Activated CD8-positive, alpha-beta memory T cell treated with anti-CD3 and anti-CD28 coated beads for 48 hours (primary cell): ENCODE measurements around the gene CALB2.

Experiments
- DNase-seq, 3 experiments: peaks; one replicate each; pipeline ENCODE4 v3.0.0-alpha.2; 2020; ENCODE audit warnings: low read depth in 2 of 3, low spot score in 2 of 3

CALB2 gene

GRCh38 chr16:71387045-71387871 is 28.7 kb downstream of the CALB2 start:
- no peak for DNase-seq

- DNase-seq, result no peak
Measured at GRCh38 chr16:71389330-71389729, 30.8 kb downstream of the CALB2 start.

- DNase-seq, result no peak
Measured at GRCh38 chr16:71396594-71396993, 38.1 kb downstream of the CALB2 start.

- no peak for DNase-seq
Measured at GRCh38 chr16:71399801-71400563, 41.5 kb downstream of the CALB2 start.

GRCh38 chr16:71402007-71402406 is 43.5 kb downstream of the CALB2 start:
- no peak for DNase-seq

- DNase-seq, result no peak
Measured at GRCh38 chr16:71402674-71403073, 44.2 kb downstream of the CALB2 start.

GRCh38 chr16:71404364-71404763 is 45.8 kb downstream of the CALB2 start:
- no peak for DNase-seq

- no peak for DNase-seq
Measured at GRCh38 chr16:71406316-71406715, 47.8 kb downstream of the CALB2 start.

GRCh38 chr16:71406724-71407123 is 48.2 kb downstream of the CALB2 start:
- no peak for DNase-seq

GRCh38 chr16:71407731-71408130 is 49.2 kb downstream of the CALB2 start:
- no peak for DNase-seq

- DNase-seq, result no peak
Measured at GRCh38 chr16:71408536-71408935, 50.0 kb downstream of the CALB2 start.

GRCh38 chr16:71409011-71409775 is 50.7 kb downstream of the CALB2 start:
- no peak for DNase-seq

GRCh38 chr16:71410146-71410545 is 51.6 kb downstream of the CALB2 start:
- DNase-seq, result no peak

- peak; percentile 10 to 55 (median 24) for DNase-seq
Measured at GRCh38 chr16:71412270-71413160, 54.0 kb downstream of the CALB2 start.

- no peak for DNase-seq
Measured at GRCh38 chr16:71413341-71413740, 54.8 kb downstream of the CALB2 start.

GRCh38 chr16:71414038-71414437 is 55.5 kb downstream of the CALB2 start:
- DNase-seq, result no peak

- DNase-seq, result no peak
Measured at GRCh38 chr16:71421911-71422310, 63.4 kb downstream of the CALB2 start.

- DNase-seq, result no peak
Measured at GRCh38 chr16:71423016-71423415, 64.5 kb downstream of the CALB2 start.

GRCh38 chr16:71423865-71424264 is 65.3 kb downstream of the CALB2 start:
- no peak for DNase-seq

- DNase-seq, result no peak
Measured at GRCh38 chr16:71424626-71425025, 66.1 kb downstream of the CALB2 start.

- no peak for DNase-seq
Measured at GRCh38 chr16:71425746-71426068, 67.2 kb downstream of the CALB2 start.
